K562 (cell line): ENCODE measurements around the gene ZMYND19. TPM values are rescaled to one million over a fixed set of nuclear protein-coding genes. Genes with fewer than 3 reads are reported as not detected.

Experiments
- CGGBP1 ChIP-seq: fragments of 250-450 bp; sonication (Bioruptor Pico); IDR thresholded peaks from 2 replicates; pipeline ENCODE4 v1.9.0; 2021; ENCODE audit warnings: mild to moderate bottlenecking
- E4F1 ChIP-seq: fragments of 250-450 bp; sonication (Bioruptor Pico); IDR thresholded peaks from 2 replicates; pipeline ENCODE4 v1.5.0; 2021; ENCODE audit warnings: mild to moderate bottlenecking, borderline replicate concordance
- EWSR1 ChIP-seq: fragments of 450-650 bp; IDR thresholded peaks from 2 replicates; pipeline ENCODE4 v1.6.1; 2018; ENCODE audit warnings: borderline replicate concordance, mild to moderate bottlenecking, low read depth, moderate library complexity; ENCODE audit not compliant: partially characterized antibody
- HDAC2 ChIP-seq: fragments of 450-650 bp; IDR thresholded peaks from 2 replicates; pipeline ENCODE4 v1.6.1; 2016; ENCODE audit warnings: mild to moderate bottlenecking
- KAT2B ChIP-seq: IDR thresholded peaks from one replicate; pipeline ENCODE4 v1.6.1; 2012; ENCODE audit warnings: low read depth, mild to moderate bottlenecking, control low read depth, inconsistent platforms, low read length, moderate library complexity
- PKNOX1 ChIP-seq: fragments of 450-650 bp; IDR thresholded peaks from 2 replicates; pipeline ENCODE4 v1.6.1; 2016
- ZFP91 ChIP-seq: sonication (generic); formaldehyde crosslinking; IDR thresholded peaks from 2 replicates; pipeline ENCODE4 v1.8.0; 2022; ENCODE audit warnings: mild to moderate bottlenecking, missing genetic modification reagents
- ZKSCAN8 ChIP-seq: fragments of 200-800 bp; sonication (Bioruptor generic); IDR thresholded peaks from 2 replicates; pipeline ENCODE4 v1.6.1; 2016; ENCODE audit warnings: missing genetic modification characterization, missing compliant biosample characterization
- ZNF133 ChIP-seq: fragments of 250-450 bp; sonication (Bioruptor Pico); IDR thresholded peaks from 2 replicates; pipeline ENCODE4 v1.4.0; 2020; ENCODE audit warnings: mild to moderate bottlenecking
- ZNF175 ChIP-seq: fragments of 200-800 bp; sonication (Bioruptor generic); IDR thresholded peaks from 2 replicates; pipeline ENCODE4 v1.6.1; 2016; ENCODE audit warnings: low read depth, mild to moderate bottlenecking, missing genetic modification characterization, missing compliant biosample characterization
- ZNF444 ChIP-seq: fragments of 250-450 bp; sonication (Bioruptor Pico); IDR thresholded peaks from 2 replicates; pipeline ENCODE4 v1.4.0; 2020; ENCODE audit warnings: mild to moderate bottlenecking, moderate library complexity
- ZNF449 ChIP-seq: fragments of 250-450 bp; sonication (Bioruptor Pico); IDR thresholded peaks from 2 replicates; pipeline ENCODE4 v1.8.0; 2022; ENCODE audit warnings: moderate library complexity, mild to moderate bottlenecking, inconsistent platforms
- ZNF764 ChIP-seq: fragments of 250-450 bp; sonication (Bioruptor Pico); IDR thresholded peaks from 2 replicates; pipeline ENCODE4 v1.4.0; 2020; ENCODE audit warnings: low read depth, mild to moderate bottlenecking, moderate library complexity
- ZNF77 ChIP-seq: fragments of 250-450 bp; sonication (Bioruptor Pico); IDR thresholded peaks from 2 replicates; pipeline ENCODE4 v1.5.0; 2020
- ZNF778 ChIP-seq: fragments of 450-650 bp; formaldehyde crosslinking; IDR thresholded peaks from 2 replicates; pipeline ENCODE4 v1.4.0; 2020; ENCODE audit warnings: mild to moderate bottlenecking, moderate library complexity
- polyA plus RNA-seq, 8 experiments: library from polyadenylated mRNA; depleted of rRNA in 4 of 8; stranded (reverse) in 5 of 8; unstranded in 3 of 8; fragments of >200 nt; fragmentation: Nextera tagmentation in 2 of 8; fragmentation: Illumina TruSeq in 1 of 8; extraction: Ambion mirVana in 2 of 8; extraction: Trizol in 1 of 8; gene quantifications; 2 replicates each; pipeline versions ENCODE4 v1.2.1 to v1.2.3, GENCODE V29; 2011 to 2014; ENCODE audit warnings: inconsistent platforms in 1 of 8, missing spikeins in 1 of 8
- total RNA-seq, 7 experiments: library from RNA; depleted of rRNA in 6 of 7; stranded (reverse); fragments of >200 nt in 6 of 7; fragmentation: Illumina TruSeq in 2 of 7; extraction: Trizol in 2 of 7; gene quantifications; 2 replicates each; pipeline versions ENCODE4 v1.2.1 to v1.2.3, GENCODE V29; 2011 to 2021; ENCODE audit warnings: low replicate concordance in 1 of 7

ZMYND19 gene
- total and polyA plus RNA-seq, 9 of the 15 experiments (the other 6 are each of a cell fraction or from before 2014, with no cell fraction given) = 1.0 to 86.7 (median 44.0) TPM

- TF ChIP-seq PKNOX1 (0 out of 2 replicates have a peak, but pooled peaks have one; percentile 27), KAT2B (no peak), ZNF133 (no peak), HDAC2 (no peak), ZNF77 (CRISPR knock-in tag) (no peak), CGGBP1 (CRISPR knock-in tag) (no peak), ZNF778 (CRISPR knock-in tag) (no peak), E4F1 (no peak), ZKSCAN8 (CRISPR knock-in tag) (no peak), ZNF449 (CRISPR knock-in tag) (no peak), ZNF444 (CRISPR knock-in tag) (no peak), ZFP91 (no peak), ZNF175 (CRISPR knock-in tag) (no peak), ZNF764 (CRISPR knock-in tag) (no peak), EWSR1 (no peak)
Observed at GRCh38 chr9:137534256-137535119, 55.8 kb downstream of the ZMYND19 start (continued).
